PC-3 (cell line): ENCODE measurements around the gene ZSWIM1. TPM values are rescaled to one million over a fixed set of nuclear protein-coding genes. Genes with fewer than 3 reads are reported as not detected.
"Not testable (repeated sequence)": the region's sequence is repeated elsewhere in the genome, so short reads cannot be mapped to it uniquely, and the experiment has no call there.

Experiments
- ATAC-seq: fragments of 200-7000 bp; cut with Tn5 transposase; 2 replicates; pipeline ENCODE4 v1.9.1; 2020; ENCODE audit warnings: mild to moderate bottlenecking, moderate library complexity
- BruUV-seq: library from RNA; stranded (reverse); fragments of 400-500 nt; replicated peaks from 2 replicates; lab custom pipeline; 2021; lab: Mats Ljungman, UMichigan
- CTCF ChIA-PET: fragments of 300-600 bp; sonication (Branson Sonifier 250); formaldehyde crosslinking; loops from one replicate; lab custom pipeline; 2022; ENCODE audit warnings: antibody characterized with exemption; lab: Charles Lee
- POLR2A ChIA-PET: fragments of 300-600 bp; sonication (Branson Sonifier 250); formaldehyde crosslinking; loops from one replicate; lab custom pipeline; 2022; ENCODE audit warnings: antibody characterized with exemption; ENCODE audit not compliant: unreplicated experiment; lab: Charles Lee
- DNase-seq: peaks from one replicate; pipeline ENCODE4 v3.0.0-alpha.2; 2015
- H2AFZ ChIP-seq: fragments of 300-600 bp; sonication (generic); 2 replicates; pipeline ENCODE4 v1.6.0; 2016; ENCODE audit warnings: antibody characterized with exemption, low read length
- H3F3A ChIP-seq: fragments of 300-600 bp; sonication (generic); one replicate; pipeline ENCODE4 v1.6.0; 2017; ENCODE audit warnings: antibody characterized with exemption, low read length, control low read depth, mild to moderate bottlenecking; ENCODE audit not compliant: unreplicated experiment
- H3K27ac ChIP-seq: fragments of 300-600 bp; sonication (generic); 2 replicates; pipeline ENCODE4 v1.5.1; 2016; ENCODE audit warnings: mild to moderate bottlenecking, low read length
- H3K27me3 ChIP-seq: fragments of 300-600 bp; sonication (generic); 2 replicates; pipeline ENCODE4 v1.6.1; 2016; ENCODE audit warnings: low read length, mixed read lengths
- H3K36me3 ChIP-seq: fragments of 300-600 bp; sonication (generic); 2 replicates; pipeline ENCODE4 v1.6.1; 2016; ENCODE audit warnings: low read depth, mixed run types, low read length, mixed read lengths
- H3K4me1 ChIP-seq: fragments of 300-600 bp; sonication (generic); 2 replicates; pipeline ENCODE4 v1.5.1; 2016; ENCODE audit warnings: low read length; ENCODE audit not compliant: insufficient read depth
- H3K4me2 ChIP-seq: fragments of 300-600 bp; sonication (generic); 2 replicates; pipeline ENCODE4 v1.6.0; 2016; ENCODE audit warnings: low read length
- H3K4me3 ChIP-seq: fragments of 300-600 bp; sonication (generic); 2 replicates; pipeline ENCODE4 v1.5.1; 2016; ENCODE audit warnings: mild to moderate bottlenecking, low read length, mixed read lengths
- H3K79me2 ChIP-seq: fragments of 300-600 bp; sonication (generic); 2 replicates; pipeline ENCODE4 v1.6.1; 2017; ENCODE audit warnings: low read length, mixed read lengths
- H3K9ac ChIP-seq: fragments of 300-600 bp; sonication (generic); 2 replicates; pipeline ENCODE4 v1.6.0; 2016; ENCODE audit warnings: mild to moderate bottlenecking, low read length
- H3K9me2 ChIP-seq: fragments of 300-600 bp; sonication (generic); replicated peaks from 2 replicates; pipeline ENCODE4 v1.6.1; 2016; ENCODE audit warnings: mixed run types, low read length, mixed read lengths
- H3K9me3 ChIP-seq: fragments of 300-600 bp; sonication (generic); 2 replicates; pipeline ENCODE4 v1.6.1; 2016; ENCODE audit warnings: low read length, mixed read lengths
- H4K20me1 ChIP-seq: fragments of 300-600 bp; sonication (generic); 2 replicates; pipeline ENCODE4 v1.6.1; 2016; ENCODE audit warnings: low read length, mixed read lengths
- EZH2 ChIP-seq: fragments of 300-600 bp; sonication (generic); IDR thresholded peaks from one replicate; pipeline ENCODE4 v1.6.1; 2017; ENCODE audit warnings: antibody characterized with exemption, mild to moderate bottlenecking, low read length; ENCODE audit not compliant: unreplicated experiment
- EZH2phosphoT487 ChIP-seq: fragments of 300-600 bp; sonication (generic); IDR thresholded peaks from 2 replicates; pipeline ENCODE4 v1.6.1; 2018; ENCODE audit warnings: mild to moderate bottlenecking, antibody characterized with exemption, low read length, borderline replicate concordance
- intact Hi-C: fragments of 100-400 bp; cut with micrococcal nuclease; formaldehyde crosslinking; loops from 2 replicates; pipeline ENCODE4 v1.9.0; 2023
- total RNA-seq: library from RNA; depleted of rRNA; stranded (reverse); fragments of >200 nt; gene quantifications from 2 replicates; pipeline ENCODE4 v1.2.3, GENCODE V29; 2014
- TF ChIP-seq, protein P1 (sequence below): fragments of 300-600 bp; sonication (generic); conservative IDR thresholded peaks from 2 replicates; pipeline ENCODE4 v1.5.1; 2017; ENCODE audit warnings: antibody characterized with exemption, low read depth, mild to moderate bottlenecking, low read length

The ZSWIM1 gene
- total RNA-seq, 1 experiment from 2014 or later, result 16.3 TPM

DNA sequence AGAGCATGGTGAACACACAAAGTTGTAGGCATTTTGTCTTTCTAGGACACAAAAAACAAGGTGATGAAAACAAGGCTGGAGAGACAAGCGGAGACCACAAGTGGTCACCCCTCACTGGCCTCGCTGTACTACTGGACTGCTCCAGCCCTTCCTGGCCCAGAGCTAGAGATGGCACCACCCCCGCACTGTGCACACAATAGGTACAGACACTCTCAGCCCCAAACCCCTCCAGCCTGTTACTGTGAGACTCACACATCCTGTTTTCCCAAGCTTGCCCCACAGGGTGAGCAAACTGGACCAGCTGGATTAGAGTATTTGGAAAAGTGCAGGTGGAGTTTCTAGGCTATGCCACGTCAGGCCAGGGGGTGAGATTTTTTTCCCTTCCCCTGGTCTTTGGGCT lies 8.4 kb upstream of the ZSWIM1 start:
- ChIA-PET POLR2A (no interaction called here), CTCF (no interaction called here)
- Histone ChIP-seq H3K36me3 (no peaks in the 10 kb centered on the region), H3F3A (no peaks in the 10 kb centered on the region), H3K9ac (peak overlapping the region; percentile 31; the same call in 1 of the 2 replicates), H3K4me3 (no peak overlapping the region), H3K79me2 (no peaks in the 10 kb centered on the region), H3K4me2 (peak overlapping the region; percentile 52), H2AFZ (no peak overlapping the region), H4K20me1 (no peaks in the 10 kb centered on the region), H3K27me3 (no peaks in the 10 kb centered on the region), H3K4me1 (peaks cover 32% of the 10 kb centered on the region), H3K9me2 (no peaks in the 10 kb centered on the region), H3K27ac (peak overlapping the region; percentile 83), H3K9me3 (no peaks in the 10 kb centered on the region)
- TF ChIP-seq, protein P1, sequence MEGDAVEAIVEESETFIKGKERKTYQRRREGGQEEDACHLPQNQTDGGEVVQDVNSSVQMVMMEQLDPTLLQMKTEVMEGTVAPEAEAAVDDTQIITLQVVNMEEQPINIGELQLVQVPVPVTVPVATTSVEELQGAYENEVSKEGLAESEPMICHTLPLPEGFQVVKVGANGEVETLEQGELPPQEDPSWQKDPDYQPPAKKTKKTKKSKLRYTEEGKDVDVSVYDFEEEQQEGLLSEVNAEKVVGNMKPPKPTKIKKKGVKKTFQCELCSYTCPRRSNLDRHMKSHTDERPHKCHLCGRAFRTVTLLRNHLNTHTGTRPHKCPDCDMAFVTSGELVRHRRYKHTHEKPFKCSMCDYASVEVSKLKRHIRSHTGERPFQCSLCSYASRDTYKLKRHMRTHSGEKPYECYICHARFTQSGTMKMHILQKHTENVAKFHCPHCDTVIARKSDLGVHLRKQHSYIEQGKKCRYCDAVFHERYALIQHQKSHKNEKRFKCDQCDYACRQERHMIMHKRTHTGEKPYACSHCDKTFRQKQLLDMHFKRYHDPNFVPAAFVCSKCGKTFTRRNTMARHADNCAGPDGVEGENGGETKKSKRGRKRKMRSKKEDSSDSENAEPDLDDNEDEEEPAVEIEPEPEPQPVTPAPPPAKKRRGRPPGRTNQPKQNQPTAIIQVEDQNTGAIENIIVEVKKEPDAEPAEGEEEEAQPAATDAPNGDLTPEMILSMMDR, result no peak
- no peak for TF ChIP-seq EZH2phosphoT487
- TF ChIP-seq EZH2, result no peak
- peak; percentile 88 for DNase-seq
- BruUV-seq, result no TSS peak
- intact Hi-C loops, result no loop called here
- peak; percentile 17 for ATAC-seq

DNA sequence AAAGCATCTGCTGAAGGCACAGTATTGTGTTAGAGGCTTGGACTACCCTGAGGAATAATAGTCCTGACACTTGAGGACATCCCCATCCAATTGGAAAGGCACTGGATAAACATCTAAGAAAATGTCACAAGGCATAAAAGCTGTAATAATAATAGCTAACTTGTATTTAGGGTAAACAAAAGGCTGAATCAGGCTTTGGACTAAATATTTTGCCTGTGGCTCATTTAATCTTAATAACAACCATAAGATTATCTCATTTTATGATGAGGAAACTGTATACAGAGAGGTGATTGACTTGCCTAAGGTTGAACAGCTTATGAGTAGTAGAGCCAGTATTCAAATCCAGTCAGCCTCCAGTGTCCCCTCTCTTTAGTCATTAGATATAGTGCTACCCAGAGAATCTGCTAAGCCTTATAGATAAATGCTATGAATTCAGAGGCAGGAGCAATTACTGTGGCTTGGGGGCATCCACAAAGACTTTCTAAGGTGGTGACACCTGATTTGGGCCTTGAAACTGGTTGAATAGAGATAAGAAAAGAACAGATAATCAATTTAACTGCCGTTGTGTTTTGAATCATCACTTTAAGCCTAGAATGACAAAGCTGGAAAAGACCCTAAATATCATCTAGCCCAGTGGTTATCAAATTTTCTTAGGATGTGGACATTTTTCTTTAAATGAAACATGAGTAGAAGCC lies 7.5 kb upstream of the ZSWIM1 start:
- no peak for TF ChIP-seq EZH2phosphoT487
- TF ChIP-seq EZH2, result no peak
- TF ChIP-seq, protein P1, result no peak
- no peaks in the 10 kb centered on the region for H4K20me1 ChIP-seq
- peaks cover 22% of the 10 kb centered on the region for H3K4me1 ChIP-seq
- H3K36me3 ChIP-seq, result no peaks in the 10 kb centered on the region
- ATAC-seq (peak; percentile 52), DNase-seq (peak; percentile 50)
- BruUV-seq, result no TSS peak
- no peaks in the 10 kb centered on the region for H3K27me3 ChIP-seq
- no peak overlapping the region for H3K4me3 ChIP-seq
- ChIA-PET POLR2A (no interaction called here), CTCF (no interaction called here)
- intact Hi-C loops, result no loop called here
- H3K9me2 ChIP-seq, result no peaks in the 10 kb centered on the region
- H3K9me3 ChIP-seq, result no peaks in the 10 kb centered on the region
- H2AFZ ChIP-seq, result no peak overlapping the region
- H3K4me2 ChIP-seq, result peak overlapping the region; percentile 52
- H3K79me2 ChIP-seq, result no peaks in the 10 kb centered on the region
- peak overlapping the region; percentile 24; the same call in 1 of the 2 replicates for H3K9ac ChIP-seq
- peak overlapping the region; percentile 83 for H3K27ac ChIP-seq
- no peaks in the 10 kb centered on the region for H3F3A ChIP-seq

DNA sequence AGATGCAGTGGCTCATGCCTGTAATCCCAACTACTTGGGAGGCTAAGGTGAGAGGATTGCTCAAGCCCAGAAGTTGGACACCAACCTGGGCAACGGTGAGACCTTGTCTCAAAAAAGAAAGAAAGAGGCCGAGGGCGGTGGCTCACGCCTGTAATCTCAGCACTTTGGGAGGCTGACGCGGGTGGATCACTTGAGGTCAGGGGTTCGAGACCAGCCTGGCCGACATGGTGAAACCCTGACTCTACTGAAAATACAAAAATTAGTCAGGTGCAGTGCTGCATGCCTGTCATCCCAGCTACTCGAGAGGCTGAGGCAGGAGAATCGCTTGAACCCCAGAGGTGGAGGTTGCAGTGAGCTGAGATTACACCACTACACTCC lies 6.9 kb upstream of the ZSWIM1 start:
- H3K27me3 ChIP-seq, H3K9me2 ChIP-seq, intact Hi-C loops, CTCF ChIA-PET, H3K9me3 ChIP-seq, ATAC-seq, H4K20me1 ChIP-seq, H3K4me2 ChIP-seq, H3K4me3 ChIP-seq, H3K79me2 ChIP-seq, H3F3A ChIP-seq, H3K36me3 ChIP-seq, BruUV-seq, POLR2A ChIA-PET, H2AFZ ChIP-seq, DNase-seq, H3K9ac ChIP-seq: not testable (repeated sequence)
- peak overlapping the region; percentile 83; the same call in 1 of the 2 replicates for H3K27ac ChIP-seq
- H3K4me1 ChIP-seq, result peaks cover 22% of the 10 kb centered on the region
